ENCODE results near the gene SYT1. TPM values are rescaled to one million over a fixed set of nuclear protein-coding genes. Genes with fewer than 3 reads are reported as not detected.

SYT1 gene
- polyA plus RNA-seq, 3 donors: 0.72 TPM; not detected in 2

DNA sequence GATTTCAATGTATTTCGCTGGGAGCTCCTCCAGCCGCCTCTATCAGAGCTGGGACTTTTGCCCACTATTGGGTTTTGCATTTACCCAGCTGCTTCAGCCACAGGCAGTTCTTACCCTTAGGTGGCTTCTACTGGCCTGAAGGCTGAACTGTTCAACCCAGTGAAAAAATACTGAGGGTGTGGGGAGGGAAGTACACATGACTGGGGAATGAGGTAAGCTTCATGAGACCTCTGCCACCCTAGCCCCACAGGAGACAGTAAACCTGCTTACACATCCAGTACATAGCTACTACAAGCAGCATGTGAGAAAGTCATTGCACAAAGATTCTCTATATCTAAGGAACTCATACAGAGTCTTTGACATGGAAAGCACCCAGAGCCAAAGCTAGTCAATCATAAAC is 411.1 kb downstream of the SYT1 start:
- Histone ChIP-seq H3K4me1 (ENCODE audit: control insufficient read depth in 1 of 2, insufficient read depth in 2 of 2, low read length in 2 of 2) (no peaks in the 10 kb centered on the region), H3K27ac (ENCODE audit: low read depth in 1 of 2, low read length in 2 of 2) (no peak overlapping the region), H4K20me1 (ENCODE audit: insufficient read depth, low read length) (no peaks in the 10 kb centered on the region), H3K27me3 (ENCODE audit: control insufficient read depth in 2 of 2, insufficient read depth in 2 of 2, low read length in 2 of 2) (no peaks in the 10 kb centered on the region), H3K9ac (ENCODE audit: insufficient read depth, low read length, poor library complexity, severe bottlenecking) (no peak overlapping the region), H3K36me3 (replicated peaks in 1 of 2; ENCODE audit: control insufficient read depth in 1 of 2, insufficient read depth in 2 of 2, low read length in 2 of 2) (no peaks in the 10 kb centered on the region), H3K4me3 (replicated peaks in 1 of 3; ENCODE audit: low read depth in 2 of 3, low read length in 3 of 3) (no peak overlapping the region), H3K4me2 (replicated peaks; ENCODE audit: extremely low read depth, low read length, poor library complexity, severe bottlenecking) (no peak overlapping the region), H3K9me3 (replicated peaks in 1 of 2; ENCODE audit: control insufficient read depth in 1 of 2, insufficient read depth in 1 of 2, low read length in 2 of 2) (peaks cover 19 to 25% of the 10 kb centered on the region in 2 donors), H3K79me2 (ENCODE audit: insufficient read depth, low read length) (no peaks in the 10 kb centered on the region), H2AFZ (ENCODE audit: insufficient read depth, low read depth, low read length, poor library complexity, severe bottlenecking) (no peak overlapping the region)
- no peaks in the 10 kb centered on the region for H3K27me3 Mint-ChIP-seq (ENCODE audit: low read depth in 3 of 3)
- H3K27ac Mint-ChIP-seq: no peak overlapping the region
- 100% methylated on average over 2 of the region's 2 CpGs for WGBS (ENCODE audit: insufficient coverage)
- H3K36me3 Mint-ChIP-seq: no peaks in the 10 kb centered on the region
- peaks cover 6 to 27% (median 13%) of the 10 kb centered on the region in 7 donors for H3K9me3 Mint-ChIP-seq
- H3K4me3 Mint-ChIP-seq: no peak overlapping the region
- TF ChIP-seq CTCF (IDR thresholded peaks at IDR 0.05): no peak
- DNase-seq: no peak
- H3K4me1 Mint-ChIP-seq: no peaks in the 10 kb centered on the region
- intact Hi-C loops (cut with micrococcal nuclease): no loop called here

DNA sequence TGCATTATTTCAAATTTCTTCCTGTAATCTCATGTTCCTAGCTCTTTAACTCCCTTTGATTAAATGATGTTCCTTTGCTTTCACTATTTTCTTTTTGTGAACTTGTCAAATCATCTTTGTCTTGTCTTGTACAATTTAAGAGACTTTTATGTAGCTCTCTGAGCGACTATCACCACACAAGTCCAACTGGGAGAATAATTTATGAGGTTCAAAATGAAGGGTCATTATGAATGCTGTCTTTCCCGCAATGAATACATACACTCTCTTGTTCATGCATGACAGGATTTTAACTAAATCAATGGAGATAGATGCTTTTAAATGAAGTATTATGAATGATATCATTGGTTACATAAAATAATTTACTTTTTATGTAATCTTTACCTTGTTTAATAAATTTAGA is 418.8 kb downstream of the SYT1 start:
- TF ChIP-seq CTCF (IDR thresholded peaks at IDR 0.05): no peak
- H3K9me3 Mint-ChIP-seq: peaks cover 0 to 4% (median 0%) of the 10 kb centered on the region in 7 donors
- no peaks in the 10 kb centered on the region for H3K27me3 Mint-ChIP-seq (ENCODE audit: low read depth in 3 of 3)
- Histone ChIP-seq H4K20me1 (ENCODE audit: insufficient read depth, low read length) (no peaks in the 10 kb centered on the region), H3K9ac (ENCODE audit: insufficient read depth, low read length, poor library complexity, severe bottlenecking) (no peak overlapping the region), H2AFZ (ENCODE audit: insufficient read depth, low read depth, low read length, poor library complexity, severe bottlenecking) (no peak overlapping the region), H3K4me3 (replicated peaks in 1 of 3; ENCODE audit: low read depth in 2 of 3, low read length in 3 of 3) (no peak overlapping the region), H3K9me3 (replicated peaks in 1 of 2; ENCODE audit: control insufficient read depth in 1 of 2, insufficient read depth in 1 of 2, low read length in 2 of 2) (no peaks in the 10 kb centered on the region), H3K27me3 (ENCODE audit: control insufficient read depth in 2 of 2, insufficient read depth in 2 of 2, low read length in 2 of 2) (no peaks in the 10 kb centered on the region), H3K4me2 (replicated peaks; ENCODE audit: extremely low read depth, low read length, poor library complexity, severe bottlenecking) (no peak overlapping the region), H3K27ac (ENCODE audit: low read depth in 1 of 2, low read length in 2 of 2) (no peak overlapping the region), H3K36me3 (replicated peaks in 1 of 2; ENCODE audit: control insufficient read depth in 1 of 2, insufficient read depth in 2 of 2, low read length in 2 of 2) (no peaks in the 10 kb centered on the region), H3K4me1 (ENCODE audit: control insufficient read depth in 1 of 2, insufficient read depth in 2 of 2, low read length in 2 of 2) (no peaks in the 10 kb centered on the region), H3K79me2 (ENCODE audit: insufficient read depth, low read length) (no peaks in the 10 kb centered on the region)
- no peak for DNase-seq
- no peaks in the 10 kb centered on the region for H3K36me3 Mint-ChIP-seq
- no CpG with 5 or more reads among the region's 2 CpGs for WGBS (ENCODE audit: insufficient coverage)
- intact Hi-C loops (cut with micrococcal nuclease): no loop called here
- no peak overlapping the region for H3K27ac Mint-ChIP-seq
- H3K4me1 Mint-ChIP-seq: no peaks in the 10 kb centered on the region
- H3K4me3 Mint-ChIP-seq: no peak overlapping the region

All from CD14-positive monocyte (primary cell).